Thyroid gland (tissue), 4 donors: Measurements from ENCODE around the gene MYH14.

Source experiments
- CTCF ChIP-seq, 6 experiments: fragments of 200-600 bp in 3 of 6; fragments of 450-650 bp in 3 of 6; sonication (generic) in 3 of 6; IDR thresholded peaks; one replicate each; pipeline ENCODE4 v1.5.1; 2016 to 2019; ENCODE audit warnings: antibody characterized with exemption in 6 of 6, mild to moderate bottlenecking in 2 of 6, inconsistent platforms in 1 of 6, moderate library complexity in 1 of 6
- POLR2A ChIP-seq, 2 donors: fragments of 450-650 bp; IDR thresholded peaks; one replicate each; pipeline ENCODE4 v1.6.1; 2017; ENCODE audit warnings: antibody characterized with exemption in 2 of 2, mild to moderate bottlenecking in 2 of 2, moderate library complexity in 1 of 2

GRCh38 chr19:50215820-50216219 lies 12.4 kb downstream of the MYH14 start:
- TF ChIP-seq CTCF (IDR thresholded peaks at IDR 0.05): no peak
- TF ChIP-seq POLR2A (IDR thresholded peaks at IDR 0.05): no peak
